ES-I3 (cell line): ENCODE measurements around the gene GOLGA6L2.
"Not testable (repeated sequence)": the region's sequence is repeated elsewhere in the genome, so short reads cannot be mapped to it uniquely, and the experiment has no call there.

Source experiments
- H3K36me3 ChIP-seq: 2 replicates; pipeline ENCODE4 v1.6.1; 2013; ENCODE audit warnings: mild to moderate bottlenecking, low read length, control low read depth, moderate library complexity; ENCODE audit not compliant: insufficient read depth
- H3K4me1 ChIP-seq: 2 replicates; pipeline ENCODE4 v1.6.1; 2013; ENCODE audit warnings: mild to moderate bottlenecking, control low read depth, low read length; ENCODE audit not compliant: insufficient read depth
- H3K9ac ChIP-seq: 2 replicates; pipeline ENCODE4 v1.6.1; 2013; ENCODE audit warnings: low read depth, mild to moderate bottlenecking, low read length, moderate library complexity
- H3K9me3 ChIP-seq: 2 replicates; pipeline ENCODE4 v1.6.1; 2013; ENCODE audit warnings: mild to moderate bottlenecking, low read length, moderate library complexity; ENCODE audit not compliant: control insufficient read depth, insufficient read depth

Gene GOLGA6L2

GRCh38 chr15:23440596-23440995, 6.4 kb downstream of the GOLGA6L2 start:
- no peaks in the 10 kb centered on the region for H3K4me1 ChIP-seq
- no peak overlapping the region for H3K9ac ChIP-seq

GRCh38 chr15:23439513-23439912, 7.5 kb downstream of the GOLGA6L2 start:
- Histone ChIP-seq H3K4me1 (no peaks in the 10 kb centered on the region), H3K9ac (no peak overlapping the region), H3K9me3 (no peaks in the 10 kb centered on the region), H3K36me3 (no peaks in the 10 kb centered on the region)

More at GRCh38 chr15:23440596-23440995, 6.4 kb downstream of the GOLGA6L2 start:
- no peaks in the 10 kb centered on the region for H3K9me3 ChIP-seq
- H3K36me3 ChIP-seq, result no peaks in the 10 kb centered on the region

GRCh38 chr15:23438816-23439466, 8.1 kb downstream of the GOLGA6L2 start:
- H3K9me3 ChIP-seq, result no peaks in the 10 kb centered on the region
- no peaks in the 10 kb centered on the region for H3K36me3 ChIP-seq
- no peak overlapping the region for H3K9ac ChIP-seq
- no peaks in the 10 kb centered on the region for H3K4me1 ChIP-seq

- no peaks in the 10 kb centered on the region for H3K36me3 ChIP-seq
- no peak overlapping the region for H3K9ac ChIP-seq
- H3K9me3 ChIP-seq, result no peaks in the 10 kb centered on the region
- no peaks in the 10 kb centered on the region for H3K4me1 ChIP-seq
Observed at GRCh38 chr15:23437673-23438072, 9.4 kb downstream of the GOLGA6L2 start.

GRCh38 chr15:23437146-23437545, 9.9 kb downstream of the GOLGA6L2 start:
- Histone ChIP-seq H3K36me3 (no peaks in the 10 kb centered on the region), H3K4me1 (no peaks in the 10 kb centered on the region), H3K9me3 (no peaks in the 10 kb centered on the region), H3K9ac (no peak overlapping the region)

- H3K36me3 ChIP-seq, result no peaks in the 10 kb centered on the region
- no peaks in the 10 kb centered on the region for H3K9me3 ChIP-seq
- H3K4me1 ChIP-seq, result no peaks in the 10 kb centered on the region
- no peak overlapping the region for H3K9ac ChIP-seq
Observed at GRCh38 chr15:23436421-23436820, 10.6 kb downstream of the GOLGA6L2 start.

- H3K9me3 ChIP-seq, H3K9ac ChIP-seq, H3K36me3 ChIP-seq, H3K4me1 ChIP-seq: not testable (repeated sequence)
Observed at GRCh38 chr15:23434699-23435098, 12.3 kb downstream of the GOLGA6L2 start.

- not testable (repeated sequence) for H3K36me3 ChIP-seq, H3K9ac ChIP-seq, H3K4me1 ChIP-seq, H3K9me3 ChIP-seq
Observed at GRCh38 chr15:23425327-23425726, 21.7 kb downstream of the GOLGA6L2 start.

GRCh38 chr15:23424111-23424904, 22.7 kb downstream of the GOLGA6L2 start:
- H3K9ac ChIP-seq, result no peak overlapping the region
- no peaks in the 10 kb centered on the region for H3K36me3 ChIP-seq
- no peaks in the 10 kb centered on the region for H3K9me3 ChIP-seq
- H3K4me1 ChIP-seq, result no peaks in the 10 kb centered on the region

- Histone ChIP-seq H3K9me3 (no peaks in the 10 kb centered on the region), H3K9ac (no peak overlapping the region), H3K4me1 (no peaks in the 10 kb centered on the region), H3K36me3 (no peaks in the 10 kb centered on the region)
Observed at GRCh38 chr15:23422946-23423708, 23.9 kb downstream of the GOLGA6L2 start.

GRCh38 chr15:23422099-23422945, 24.7 kb downstream of the GOLGA6L2 start:
- Histone ChIP-seq H3K9ac (no peak overlapping the region), H3K9me3 (no peaks in the 10 kb centered on the region), H3K4me1 (no peaks in the 10 kb centered on the region), H3K36me3 (no peaks in the 10 kb centered on the region)

- Histone ChIP-seq H3K36me3 (no peaks in the 10 kb centered on the region), H3K9me3 (no peaks in the 10 kb centered on the region), H3K9ac (no peak overlapping the region), H3K4me1 (no peaks in the 10 kb centered on the region)
Observed at GRCh38 chr15:23420806-23421575, 26.1 kb downstream of the GOLGA6L2 start.
